SU-DHL-6 (cell line): Measurements from ENCODE around the gene CD151.

Experiments used
- H2AFZ ChIP-seq: fragments of 200-600 bp; sonication (generic); 2 replicates; pipeline ENCODE4 v1.6.1; 2014; ENCODE audit warnings: low read depth, mild to moderate bottlenecking, moderate library complexity, mixed read lengths, antibody characterized with exemption, low read length; ENCODE audit not compliant: severe bottlenecking
- H3F3A ChIP-seq: fragments of 200-600 bp; shearing (Covaris generic); 2 replicates; pipeline ENCODE4 v1.6.0; 2016; ENCODE audit warnings: antibody characterized with exemption, mild to moderate bottlenecking; ENCODE audit not compliant: insufficient read depth
- H3K27ac ChIP-seq: fragments of 200-600 bp; sonication (generic); 2 replicates; pipeline ENCODE4 v1.5.1; 2016; ENCODE audit warnings: low read depth, mild to moderate bottlenecking, low read length, moderate library complexity, mixed read lengths
- H3K27me3 ChIP-seq: fragments of 200-600 bp; sonication (generic), shearing (Covaris generic); 2 replicates; pipeline ENCODE4 v1.6.0; 2014; ENCODE audit warnings: mild to moderate bottlenecking, low read length
- H3K36me3 ChIP-seq: fragments of 200-600 bp; sonication (generic); 2 replicates; pipeline ENCODE4 v1.6.1; 2014; ENCODE audit warnings: mild to moderate bottlenecking, low read length, mixed read lengths
- H3K4me2 ChIP-seq: fragments of 300-600, 200-600 bp; shearing (Covaris generic), sonication (generic); 2 replicates; pipeline ENCODE4 v1.6.0; 2014; ENCODE audit warnings: low read length, low read depth, mild to moderate bottlenecking; ENCODE audit not compliant: poor library complexity, severe bottlenecking
- H3K4me3 ChIP-seq: fragments of 200-600 bp; sonication (generic); 2 replicates; pipeline ENCODE4 v1.5.1; 2014; ENCODE audit warnings: antibody characterized with exemption, low read length, mild to moderate bottlenecking, mixed read lengths; ENCODE audit not compliant: insufficient read depth, poor library complexity, severe bottlenecking
- H3K79me2 ChIP-seq: fragments of 200-600 bp; sonication (generic); 2 replicates; pipeline ENCODE4 v1.6.1; 2014; ENCODE audit warnings: mild to moderate bottlenecking, low read length, moderate library complexity; ENCODE audit not compliant: insufficient read depth
- H3K9ac ChIP-seq: fragments of 200-600 bp; sonication (generic); 2 replicates; pipeline ENCODE4 v1.7.0; 2014; ENCODE audit warnings: mild to moderate bottlenecking, low read length
- H3K9me2 ChIP-seq: fragments of 200-600 bp; sonication (generic); replicated peaks from 2 replicates; pipeline ENCODE4 v1.6.1; 2014; ENCODE audit warnings: low read length; ENCODE audit not compliant: insufficient read depth
- H3K9me3 ChIP-seq: fragments of 200-600 bp; sonication (generic); 2 replicates; pipeline ENCODE4 v1.6.1; 2014; ENCODE audit warnings: low read length, mixed read lengths; ENCODE audit not compliant: insufficient read depth
- H4K20me1 ChIP-seq: fragments of 200-600 bp; sonication (generic); 2 replicates; pipeline ENCODE4 v1.6.1; 2014; ENCODE audit warnings: low read depth, mild to moderate bottlenecking, antibody characterized with exemption, low read length, moderate library complexity, mixed read lengths
- EZH2phosphoT487 ChIP-seq: fragments of 200-600 bp; sonication (generic), shearing (Covaris generic); conservative IDR thresholded peaks from 2 replicates; pipeline ENCODE4 v1.6.1; 2018; ENCODE audit warnings: mild to moderate bottlenecking, antibody characterized with exemption, low read length, moderate library complexity, mixed read lengths
- TF ChIP-seq, protein P1 (sequence below): fragments of 200-600 bp; sonication (generic); IDR thresholded peaks from one replicate; pipeline ENCODE4 v1.5.1; 2017; ENCODE audit warnings: antibody characterized with exemption, mild to moderate bottlenecking, low read length, moderate library complexity; ENCODE audit not compliant: insufficient read depth, poor library complexity, severe bottlenecking

The CD151 gene

GRCh38 chr11:809287-810039 is 23.3 kb upstream of the CD151 start, which contains the start of gene RPLP2:
Gene RPLP2, plus strand, starts transcription at chr11:809967. Its CDS starts 268 bp downstream, at chr11:810235.
- H3K9me3 ChIP-seq: no peaks in the 10 kb centered on the region
- peak within 1 kb of the TSS; percentile 85 for H3K27ac ChIP-seq
- H3K36me3 ChIP-seq: peaks cover 25% of the 10 kb centered on the region
- peaks cover 10% of the 10 kb centered on the region; the same call in 1 of the 2 replicates for H4K20me1 ChIP-seq
- peaks cover 36% of the 10 kb centered on the region for H3K79me2 ChIP-seq
- H3F3A ChIP-seq: peaks cover 53% of the 10 kb centered on the region
- H3K9me2 ChIP-seq: no peaks in the 10 kb centered on the region
- peak within 1 kb of the TSS; percentile 71 for H3K4me3 ChIP-seq
- TF ChIP-seq EZH2phosphoT487: no peak
- TF ChIP-seq, protein P1, sequence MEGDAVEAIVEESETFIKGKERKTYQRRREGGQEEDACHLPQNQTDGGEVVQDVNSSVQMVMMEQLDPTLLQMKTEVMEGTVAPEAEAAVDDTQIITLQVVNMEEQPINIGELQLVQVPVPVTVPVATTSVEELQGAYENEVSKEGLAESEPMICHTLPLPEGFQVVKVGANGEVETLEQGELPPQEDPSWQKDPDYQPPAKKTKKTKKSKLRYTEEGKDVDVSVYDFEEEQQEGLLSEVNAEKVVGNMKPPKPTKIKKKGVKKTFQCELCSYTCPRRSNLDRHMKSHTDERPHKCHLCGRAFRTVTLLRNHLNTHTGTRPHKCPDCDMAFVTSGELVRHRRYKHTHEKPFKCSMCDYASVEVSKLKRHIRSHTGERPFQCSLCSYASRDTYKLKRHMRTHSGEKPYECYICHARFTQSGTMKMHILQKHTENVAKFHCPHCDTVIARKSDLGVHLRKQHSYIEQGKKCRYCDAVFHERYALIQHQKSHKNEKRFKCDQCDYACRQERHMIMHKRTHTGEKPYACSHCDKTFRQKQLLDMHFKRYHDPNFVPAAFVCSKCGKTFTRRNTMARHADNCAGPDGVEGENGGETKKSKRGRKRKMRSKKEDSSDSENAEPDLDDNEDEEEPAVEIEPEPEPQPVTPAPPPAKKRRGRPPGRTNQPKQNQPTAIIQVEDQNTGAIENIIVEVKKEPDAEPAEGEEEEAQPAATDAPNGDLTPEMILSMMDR: no peak
- H3K4me2 ChIP-seq: peak within 1 kb of the TSS; percentile 84
- peak within 1 kb of the TSS; percentile 95 for H3K9ac ChIP-seq
- no peaks in the 10 kb centered on the region for H3K27me3 ChIP-seq
- H2AFZ ChIP-seq: peak within 1 kb of the TSS; percentile 92

- peaks cover 25% of the 10 kb centered on the region for H3K36me3 ChIP-seq
- H3K9ac ChIP-seq: peak overlapping the region; percentile 95
- H3F3A ChIP-seq: peaks cover 53% of the 10 kb centered on the region
- no peak overlapping the region for H2AFZ ChIP-seq
- no peaks in the 10 kb centered on the region for H3K27me3 ChIP-seq
- TF ChIP-seq, protein P1: no peak
- TF ChIP-seq EZH2phosphoT487: no peak
- H3K4me2 ChIP-seq: peak overlapping the region; percentile 73
- H3K9me2 ChIP-seq: no peaks in the 10 kb centered on the region
- H3K79me2 ChIP-seq: peaks cover 36% of the 10 kb centered on the region
- peak overlapping the region; percentile 85 for H3K27ac ChIP-seq
- H4K20me1 ChIP-seq: peaks cover 10% of the 10 kb centered on the region; the same call in 1 of the 2 replicates
- no peaks in the 10 kb centered on the region for H3K9me3 ChIP-seq
- peak overlapping the region; percentile 71 for H3K4me3 ChIP-seq
These were observed 22.6 kb upstream of the CD151 start for GRCh38 chr11:810040-810567.

DNA sequence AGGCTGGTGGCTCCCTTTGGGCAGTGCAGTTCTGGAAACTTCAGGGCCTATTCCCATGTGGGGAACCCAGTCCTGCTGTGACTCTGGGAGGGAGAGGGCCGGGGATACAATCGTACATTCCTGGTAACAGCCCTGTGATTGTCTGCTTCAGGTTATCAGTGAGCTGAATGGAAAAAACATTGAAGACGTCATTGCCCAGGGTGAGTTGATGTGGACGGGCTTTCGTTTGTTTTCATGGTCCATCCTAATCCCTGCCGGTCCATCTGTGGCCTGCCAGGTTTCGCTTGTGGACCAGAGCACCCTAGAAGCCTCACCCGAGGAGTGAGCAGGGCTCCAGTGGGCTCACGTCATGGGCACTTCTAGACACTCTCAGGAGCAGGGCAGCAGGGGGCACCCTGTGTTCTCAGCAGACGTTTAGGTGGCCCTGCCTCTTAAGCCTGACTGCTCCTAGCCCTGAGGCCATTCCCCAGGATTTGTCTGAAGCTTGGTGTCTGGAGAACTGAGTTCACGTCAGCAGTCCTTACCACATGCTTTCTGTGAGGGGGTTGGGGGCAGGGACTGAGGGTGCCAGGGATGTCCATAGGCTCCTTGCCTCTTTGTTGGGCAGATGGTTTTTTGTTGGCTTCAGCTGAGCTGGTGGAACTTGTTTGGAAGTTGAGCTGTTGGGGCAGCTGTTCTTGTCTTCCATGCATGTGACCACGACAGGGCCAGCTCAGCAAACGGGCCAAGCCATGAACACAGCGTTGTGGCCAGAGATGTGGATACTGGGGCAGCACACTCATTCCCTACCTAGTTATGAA is 21.1 kb upstream of the CD151 start:
- Histone ChIP-seq H3F3A (peaks cover 53% of the 10 kb centered on the region), H3K79me2 (peaks cover 36% of the 10 kb centered on the region), H3K4me3 (peak overlapping the region; percentile 71), H3K36me3 (peaks cover 25% of the 10 kb centered on the region), H3K9me2 (no peaks in the 10 kb centered on the region), H3K9me3 (no peaks in the 10 kb centered on the region), H3K27ac (peak overlapping the region; percentile 85; the same call in 1 of the 2 replicates), H3K9ac (peak overlapping the region; percentile 95), H4K20me1 (peaks cover 10% of the 10 kb centered on the region; the same call in 1 of the 2 replicates), H2AFZ (no peak overlapping the region), H3K4me2 (peak overlapping the region; percentile 73), H3K27me3 (no peaks in the 10 kb centered on the region)
- TF ChIP-seq, protein P1: no peak
- no peak for TF ChIP-seq EZH2phosphoT487
